Hematopoietic multipotent progenitor cell treated with erythropoietin and hydrocortisone succinate and interleukin-3 and kit ligand, for 17 days (in vitro differentiated cells): Measurements from ENCODE around the gene GATAD1.
"Not testable (repeated sequence)": the region's sequence is repeated elsewhere in the genome, so short reads cannot be mapped to it uniquely, and the experiment has no call there.

Experiments used
- DNase-seq: peaks from one replicate; pipeline ENCODE4 v3.0.0-alpha.2; 2015; ENCODE audit warnings: low spot score

GATAD1 gene

GRCh38 chr7:92483624-92484023, 36.3 kb downstream of the GATAD1 start:
- not testable (repeated sequence) for DNase-seq

GRCh38 chr7:92484226-92484625, 36.9 kb downstream of the GATAD1 start:
- not testable (repeated sequence) for DNase-seq

- DNase-seq = no peak
Observed at GRCh38 chr7:92485267-92485892, 38.1 kb downstream of the GATAD1 start.

DNA sequence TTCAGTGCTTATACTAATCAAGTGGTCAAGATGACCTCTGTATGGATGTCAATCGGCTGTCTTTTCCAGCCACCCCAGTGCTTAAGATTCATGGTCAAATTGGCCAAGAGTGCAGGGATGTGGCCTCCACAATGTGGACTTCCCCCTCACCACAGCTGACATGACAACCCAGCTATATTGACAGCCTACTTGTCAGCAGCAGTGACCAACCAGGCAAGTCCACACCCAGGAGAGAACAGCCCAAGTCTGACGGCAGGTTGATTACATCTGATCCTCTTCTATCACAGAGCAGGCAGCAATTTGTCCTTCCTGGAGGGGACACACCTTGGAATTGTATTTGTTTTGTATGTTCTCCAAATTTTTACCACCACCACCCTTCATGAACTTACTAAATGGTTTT, 38.7 kb downstream of the GATAD1 start:
- DNase-seq = no peak

GRCh38 chr7:92487804-92488203, 40.5 kb downstream of the GATAD1 start:
- no peak for DNase-seq

DNA sequence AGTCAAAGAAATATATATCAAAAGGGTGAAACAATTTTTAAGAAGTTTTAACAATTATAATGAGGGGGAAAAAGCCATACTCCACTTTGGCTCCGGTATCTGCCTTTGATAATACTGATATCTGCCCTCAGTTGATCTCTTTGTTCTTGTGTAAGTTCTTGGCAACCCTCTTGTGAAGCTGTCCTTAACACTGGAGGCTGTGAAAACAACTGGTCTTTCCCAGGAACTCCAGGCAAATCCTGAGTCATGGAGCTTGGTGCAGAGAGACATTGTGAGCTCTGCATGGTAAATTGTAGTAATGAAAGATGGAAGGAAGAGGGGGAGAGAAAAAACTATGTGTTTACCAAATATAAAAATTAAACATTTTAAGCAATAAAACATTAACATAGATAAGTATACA, 42.4 kb downstream of the GATAD1 start:
- DNase-seq = no peak

- no peak for DNase-seq
Observed at GRCh38 chr7:92496876-92497275, 49.6 kb downstream of the GATAD1 start.

DNA sequence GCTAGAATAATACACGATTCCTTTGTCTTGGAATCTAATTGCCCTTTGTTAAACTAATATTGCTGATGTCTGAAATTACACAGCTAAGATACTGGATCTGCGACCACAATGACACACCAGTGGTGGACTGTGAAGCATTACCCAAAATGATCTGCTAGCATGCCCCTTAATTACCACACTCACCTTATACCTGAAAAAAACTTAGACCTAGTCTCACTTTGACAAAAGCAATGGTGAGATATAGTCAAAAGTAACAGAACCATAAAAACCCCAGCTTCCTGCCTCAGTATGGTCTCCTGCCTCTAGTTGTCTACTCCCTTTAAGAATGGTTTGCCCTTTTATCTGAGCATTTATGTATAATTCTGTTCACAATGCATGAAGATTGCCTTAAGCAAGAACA, 51.3 kb downstream of the GATAD1 start:
- DNase-seq = no peak

- no peak for DNase-seq
Observed at GRCh38 chr7:92503767-92504166, 56.5 kb downstream of the GATAD1 start.

DNA sequence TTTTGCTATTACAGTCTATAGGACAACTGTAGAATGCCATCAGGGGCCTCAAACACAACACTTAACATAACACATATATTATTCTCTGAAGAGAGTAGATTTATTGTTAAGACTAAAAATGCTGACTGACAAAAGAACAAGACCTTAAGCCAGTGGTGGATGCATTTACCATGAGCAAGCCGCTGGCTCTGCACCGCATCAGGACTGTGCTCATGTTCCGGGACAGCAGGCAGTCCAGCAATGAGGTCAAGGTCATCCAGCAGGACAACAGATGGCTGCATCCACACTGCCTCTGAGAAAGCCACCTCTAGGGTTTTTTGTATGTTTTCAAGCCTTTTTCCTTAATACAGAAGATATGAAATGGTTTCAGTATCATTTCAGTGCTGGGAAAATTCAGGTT, 57.3 kb downstream of the GATAD1 start:
- no peak for DNase-seq

GRCh38 chr7:92506363-92506762, 59.1 kb downstream of the GATAD1 start:
- no peak for DNase-seq

- no peak for DNase-seq
Observed at GRCh38 chr7:92508946-92509345, 61.7 kb downstream of the GATAD1 start.
